ENCODE results near the gene KDM4C.
"Not testable (repeated sequence)": the region's sequence is repeated elsewhere in the genome, so short reads cannot be mapped to it uniquely, and the experiment has no call there.

The KDM4C gene

GRCh38 chr9:6793203-6793602, 35.4 kb downstream of the KDM4C start:
- peaks cover 35% of the 10 kb centered on the region for H3K36me3 Mint-ChIP-seq (ENCODE audit: insufficient read depth)
- no peak overlapping the region for H3K4me3 Mint-ChIP-seq
- no peak for DNase-seq
- ATAC-seq (replicated peaks): no peak
- peaks cover 6 to 28% of the 10 kb centered on the region in 2 donors for H3K4me1 Mint-ChIP-seq (ENCODE audit: low read depth in 2 of 2)
- H3K27ac Mint-ChIP-seq: no peak overlapping the region
- H3K9me3 Mint-ChIP-seq: no peaks in the 10 kb centered on the region
- no peaks in the 10 kb centered on the region for H3K27me3 Mint-ChIP-seq

GRCh38 chr9:6794936-6795335, 37.2 kb downstream of the KDM4C start:
- Mint-ChIP-seq H3K36me3 (ENCODE audit: insufficient read depth) (peaks cover 40% of the 10 kb centered on the region), H3K4me1 (ENCODE audit: low read depth in 2 of 2) (peaks cover 4 to 22% of the 10 kb centered on the region in 2 donors), H3K4me3 (no peak overlapping the region), H3K27me3 (no peaks in the 10 kb centered on the region), H3K27ac (no peak overlapping the region), H3K9me3 (no peaks in the 10 kb centered on the region)
- ATAC-seq (replicated peaks): no peak
- no peak for DNase-seq

GRCh38 chr9:6802926-6803325, 45.2 kb downstream of the KDM4C start:
- no peaks in the 10 kb centered on the region for H3K9me3 Mint-ChIP-seq
- H3K4me1 Mint-ChIP-seq (ENCODE audit: low read depth in 2 of 2): peaks cover 4 to 7% of the 10 kb centered on the region in 2 donors
- no peak for DNase-seq
- H3K27ac Mint-ChIP-seq: no peak overlapping the region
- no peak for ATAC-seq (replicated peaks)
- H3K4me3 Mint-ChIP-seq: no peak overlapping the region
- no peaks in the 10 kb centered on the region for H3K27me3 Mint-ChIP-seq
- H3K36me3 Mint-ChIP-seq (ENCODE audit: insufficient read depth): peaks cover 23% of the 10 kb centered on the region

- no peaks in the 10 kb centered on the region for H3K9me3 Mint-ChIP-seq
- no peaks in the 10 kb centered on the region for H3K27me3 Mint-ChIP-seq
- no peak for ATAC-seq (replicated peaks)
- no peak overlapping the region for H3K27ac Mint-ChIP-seq
- H3K4me1 Mint-ChIP-seq (ENCODE audit: low read depth in 2 of 2): peaks cover 0 to 7% of the 10 kb centered on the region in 2 donors
- no peak overlapping the region for H3K4me3 Mint-ChIP-seq
- peaks cover 22% of the 10 kb centered on the region for H3K36me3 Mint-ChIP-seq (ENCODE audit: insufficient read depth)
- no peak for DNase-seq
These were observed 47.8 kb downstream of the KDM4C start for GRCh38 chr9:6805532-6805931.

GRCh38 chr9:6806318-6806717, 48.5 kb downstream of the KDM4C start:
- not testable (repeated sequence) for H3K4me3 Mint-ChIP-seq; ATAC-seq (replicated peaks); H3K27ac Mint-ChIP-seq; H3K4me1 Mint-ChIP-seq (ENCODE audit: low read depth in 2 of 2); H3K9me3 Mint-ChIP-seq; H3K27me3 Mint-ChIP-seq; DNase-seq
- peaks cover 22% of the 10 kb centered on the region for H3K36me3 Mint-ChIP-seq (ENCODE audit: insufficient read depth)

- not testable (repeated sequence) for H3K9me3 Mint-ChIP-seq, H3K4me3 Mint-ChIP-seq
- peaks cover 24% of the 10 kb centered on the region for H3K36me3 Mint-ChIP-seq (ENCODE audit: insufficient read depth)
These were observed 49.9 kb downstream of the KDM4C start for GRCh38 chr9:6807669-6808068.

GRCh38 chr9:6811436-6811835, 53.7 kb downstream of the KDM4C start:
- no peaks in the 10 kb centered on the region for H3K27me3 Mint-ChIP-seq
- DNase-seq (no peak), ATAC-seq (replicated peaks) (no peak)
- peaks cover 0 to 15% of the 10 kb centered on the region in 2 donors for H3K4me1 Mint-ChIP-seq (ENCODE audit: low read depth in 2 of 2)
- H3K4me3 Mint-ChIP-seq: no peak overlapping the region
- no peak overlapping the region for H3K27ac Mint-ChIP-seq
- H3K9me3 Mint-ChIP-seq: no peaks in the 10 kb centered on the region
- peaks cover 21% of the 10 kb centered on the region for H3K36me3 Mint-ChIP-seq (ENCODE audit: insufficient read depth)

More at GRCh38 chr9:6807669-6808068, 49.9 kb downstream of the KDM4C start:
- DNase-seq; H3K27me3 Mint-ChIP-seq; ATAC-seq (replicated peaks); H3K4me1 Mint-ChIP-seq (ENCODE audit: low read depth in 2 of 2); H3K27ac Mint-ChIP-seq: not testable (repeated sequence)

GRCh38 chr9:6816581-6816980, 58.8 kb downstream of the KDM4C start:
- ATAC-seq (replicated peaks): no peak
- H3K9me3 Mint-ChIP-seq: no peaks in the 10 kb centered on the region
- DNase-seq: no peak
- H3K4me1 Mint-ChIP-seq (ENCODE audit: low read depth in 2 of 2): peaks cover 11 to 33% of the 10 kb centered on the region in 2 donors
- H3K27ac Mint-ChIP-seq: peak overlapping the region in 1 of 2 donors; percentile 22
- H3K4me3 Mint-ChIP-seq: no peak overlapping the region
- no peaks in the 10 kb centered on the region for H3K27me3 Mint-ChIP-seq
- H3K36me3 Mint-ChIP-seq (ENCODE audit: insufficient read depth): peaks cover 8% of the 10 kb centered on the region

GRCh38 chr9:6818292-6818922, 60.6 kb downstream of the KDM4C start:
- DNase-seq (no peak), ATAC-seq (replicated peaks) (no peak)
- Mint-ChIP-seq H3K4me1 (ENCODE audit: low read depth in 2 of 2) (peaks cover 11 to 30% of the 10 kb centered on the region in 2 donors), H3K4me3 (no peak overlapping the region), H3K36me3 (ENCODE audit: insufficient read depth) (peaks cover 1% of the 10 kb centered on the region), H3K27me3 (no peaks in the 10 kb centered on the region), H3K27ac (no peak overlapping the region), H3K9me3 (no peaks in the 10 kb centered on the region)

GRCh38 chr9:6819112-6819511, 61.3 kb downstream of the KDM4C start:
- peaks cover 4% of the 10 kb centered on the region for H3K36me3 Mint-ChIP-seq (ENCODE audit: insufficient read depth)
- H3K4me1 Mint-ChIP-seq (ENCODE audit: low read depth in 2 of 2): peaks cover 11 to 32% of the 10 kb centered on the region in 2 donors
- no peaks in the 10 kb centered on the region for H3K9me3 Mint-ChIP-seq
- ATAC-seq (replicated peaks) (no peak), DNase-seq (no peak)
- no peak overlapping the region for H3K27ac Mint-ChIP-seq
- H3K27me3 Mint-ChIP-seq: no peaks in the 10 kb centered on the region
- no peak overlapping the region for H3K4me3 Mint-ChIP-seq

GRCh38 chr9:6819529-6819928, 61.8 kb downstream of the KDM4C start:
- Mint-ChIP-seq H3K27me3 (no peaks in the 10 kb centered on the region), H3K36me3 (ENCODE audit: insufficient read depth) (peaks cover 9% of the 10 kb centered on the region), H3K27ac (peak overlapping the region in 1 of 2 donors; percentile 11)

GRCh38 chr9:6822696-6823095, 64.9 kb downstream of the KDM4C start:
- peaks cover 11 to 32% of the 10 kb centered on the region in 2 donors for H3K4me1 Mint-ChIP-seq (ENCODE audit: low read depth in 2 of 2)
- no peak for ATAC-seq (replicated peaks)
- no peak for DNase-seq
- H3K9me3 Mint-ChIP-seq: no peaks in the 10 kb centered on the region
- no peak overlapping the region for H3K4me3 Mint-ChIP-seq
- no peak overlapping the region for H3K27ac Mint-ChIP-seq
- H3K36me3 Mint-ChIP-seq (ENCODE audit: insufficient read depth): peaks cover 21% of the 10 kb centered on the region
- no peaks in the 10 kb centered on the region for H3K27me3 Mint-ChIP-seq

More at GRCh38 chr9:6819529-6819928, 61.8 kb downstream of the KDM4C start:
- DNase-seq: no peak
- peaks cover 11 to 32% of the 10 kb centered on the region in 2 donors for H3K4me1 Mint-ChIP-seq (ENCODE audit: low read depth in 2 of 2)
- ATAC-seq (replicated peaks): no peak
- no peaks in the 10 kb centered on the region for H3K9me3 Mint-ChIP-seq
- no peak overlapping the region for H3K4me3 Mint-ChIP-seq

GRCh38 chr9:6827439-6828145, 69.8 kb downstream of the KDM4C start:
- Mint-ChIP-seq H3K9me3 (no peaks in the 10 kb centered on the region), H3K4me3 (no peak overlapping the region), H3K27me3 (no peaks in the 10 kb centered on the region), H3K36me3 (ENCODE audit: insufficient read depth) (peaks cover 21% of the 10 kb centered on the region), H3K4me1 (ENCODE audit: low read depth in 2 of 2) (peaks cover 4 to 24% of the 10 kb centered on the region in 2 donors), H3K27ac (peak overlapping the region in 1 of 2 donors; percentile 28)
- ATAC-seq (replicated peaks) (peak; percentile 24), DNase-seq (peak; percentile 7 to 28 (median 7))

- Mint-ChIP-seq H3K27me3 (no peaks in the 10 kb centered on the region), H3K4me1 (ENCODE audit: low read depth in 2 of 2) (peaks cover 4 to 14% of the 10 kb centered on the region in 2 donors), H3K4me3 (no peak overlapping the region), H3K9me3 (no peaks in the 10 kb centered on the region), H3K27ac (peak overlapping the region in 1 of 2 donors; percentile 31), H3K36me3 (ENCODE audit: insufficient read depth) (peaks cover 17% of the 10 kb centered on the region)
- ATAC-seq (replicated peaks) (no peak), DNase-seq (no peak)
These were observed 71.3 kb downstream of the KDM4C start for GRCh38 chr9:6829027-6829426.

Data from effector memory CD8-positive, alpha-beta T cell (primary cell).